HG02973 (cell line): ENCODE data around the gene THADA.
"Not testable (repeated sequence)": the region's sequence is repeated elsewhere in the genome, so short reads cannot be mapped to it uniquely, and the experiment has no call there.

Experiments
- ATAC-seq: cut with Tn5 transposase; IDR thresholded peaks from one replicate; pipeline ENCODE4 v1.9.1; 2021; ENCODE audit warnings: moderate library complexity; ENCODE audit not compliant: unreplicated experiment

The THADA gene

GRCh38 chr2:43307973-43308372 lies 287.9 kb downstream of the THADA start:
- no peak for ATAC-seq

- ATAC-seq, result no peak
Measured at GRCh38 chr2:43307046-43307445, 288.8 kb downstream of the THADA start.

GRCh38 chr2:43306197-43306596 lies 289.6 kb downstream of the THADA start:
- no peak for ATAC-seq

DNA sequence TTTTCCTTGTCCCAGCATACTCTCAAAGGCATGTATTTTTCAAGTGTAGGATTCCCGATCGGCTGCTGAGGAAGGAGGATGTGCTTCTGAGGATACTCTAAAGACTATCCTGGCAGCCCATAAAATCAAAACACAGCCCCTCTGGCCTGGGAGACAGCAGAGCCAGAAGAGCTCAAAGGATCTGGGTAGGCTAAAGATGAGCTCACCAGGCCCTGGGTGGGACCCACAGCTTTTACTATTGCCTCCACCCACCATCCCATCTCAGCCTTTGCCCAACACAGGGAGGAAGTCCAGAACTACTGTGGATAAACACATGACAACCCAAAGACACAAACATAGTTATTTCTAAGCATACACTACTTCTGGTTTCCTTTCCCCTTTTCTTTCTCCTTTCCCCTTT lies 290.3 kb downstream of the THADA start:
- ATAC-seq, result no peak

DNA sequence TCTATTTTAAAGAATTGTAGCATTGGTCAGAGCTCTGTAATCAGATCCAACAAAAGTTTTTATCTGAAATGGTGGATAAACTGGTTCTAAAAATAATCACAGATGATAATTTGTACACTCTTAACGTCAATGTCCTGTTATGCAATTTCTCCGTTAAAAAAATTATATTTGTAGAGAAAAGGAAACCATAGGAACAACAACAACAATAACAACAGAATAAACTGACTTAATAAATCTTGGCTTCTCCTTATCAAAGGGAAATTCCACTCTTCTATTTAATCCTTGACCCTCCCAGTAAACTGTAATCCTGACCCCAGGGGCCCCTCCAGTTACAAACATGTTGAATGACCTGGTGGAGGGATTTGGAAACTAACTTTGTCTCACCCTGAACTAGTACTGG lies 290.8 kb downstream of the THADA start:
- no peak for ATAC-seq

DNA sequence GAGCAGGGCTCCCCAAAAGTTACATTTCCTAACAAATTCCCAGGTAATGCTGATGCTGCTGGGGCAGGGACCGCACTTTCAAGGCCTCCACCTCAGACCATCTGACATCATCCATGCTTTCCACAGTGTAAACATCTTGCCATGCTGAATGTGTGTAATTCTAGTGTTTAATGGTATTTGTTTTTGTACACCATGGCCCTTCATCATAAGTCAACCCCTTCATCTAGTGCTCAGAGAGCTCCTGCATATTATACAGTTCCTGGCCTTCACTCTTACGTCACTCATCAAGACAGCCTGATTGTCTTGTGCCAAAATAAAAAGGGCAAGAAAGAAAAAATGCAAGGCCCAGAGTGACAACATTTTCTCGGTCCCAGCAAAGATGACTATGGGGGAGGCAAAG lies 291.9 kb downstream of the THADA start:
- no peak for ATAC-seq

- no peak for ATAC-seq
Measured at GRCh38 chr2:43302961-43303494, 292.8 kb downstream of the THADA start.

DNA sequence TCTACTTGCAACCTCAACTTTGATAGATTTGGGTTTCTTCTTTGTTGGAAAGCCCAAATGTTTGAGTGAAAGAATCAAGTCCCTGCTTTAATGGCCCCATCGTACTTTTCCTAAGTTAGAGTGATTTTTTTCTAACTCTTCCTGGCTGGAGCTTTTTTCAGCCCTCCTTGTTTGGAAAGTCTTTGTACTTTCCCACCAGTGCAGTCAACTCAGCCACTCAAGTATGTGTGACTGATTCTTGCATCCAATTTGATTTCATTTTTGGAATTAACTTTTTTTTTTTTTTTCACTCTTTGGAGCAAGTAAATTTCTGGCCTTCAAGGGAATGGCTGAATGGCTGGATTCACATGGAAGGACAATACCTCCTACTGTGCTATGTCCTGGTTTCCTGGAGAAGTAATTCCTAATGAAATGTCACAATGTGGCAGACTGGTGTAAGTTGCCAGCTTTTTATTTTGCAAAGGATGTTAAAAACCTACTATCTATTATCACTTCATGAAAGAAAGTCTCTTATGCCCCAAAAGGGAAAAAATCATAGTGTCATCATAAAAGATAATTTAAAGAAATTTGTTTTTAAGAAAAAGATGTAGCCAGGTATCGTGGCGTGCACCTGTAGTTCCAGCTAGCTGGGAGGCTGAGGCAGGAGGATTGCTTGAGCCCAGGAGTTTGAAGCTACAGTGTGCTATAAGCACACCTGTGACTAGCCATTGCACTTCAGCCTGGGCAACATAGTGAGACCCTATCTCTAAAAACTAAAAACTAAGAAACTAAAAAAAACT lies 293.5 kb downstream of the THADA start:
- no peak for ATAC-seq

- ATAC-seq, result no peak
Measured at GRCh38 chr2:43300781-43301583, 294.9 kb downstream of the THADA start.

DNA sequence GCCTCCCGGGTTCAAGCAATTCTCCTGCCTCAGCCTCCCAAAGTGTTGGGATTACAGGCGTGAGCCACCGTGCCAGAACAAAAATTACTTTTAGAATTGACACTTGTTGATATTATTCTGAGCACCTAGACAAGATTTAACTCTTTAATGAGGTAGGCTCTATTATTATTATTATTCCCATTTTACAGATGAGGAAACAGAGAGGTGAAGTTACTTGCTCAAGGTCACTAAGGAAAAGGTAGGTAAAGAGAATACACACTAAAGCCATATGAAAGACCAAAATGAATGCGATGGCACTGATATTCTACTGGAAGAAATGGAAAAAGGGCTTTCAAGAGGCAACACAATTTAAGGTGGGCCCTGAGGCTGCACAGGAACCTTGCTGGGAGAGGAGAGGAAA lies 295.6 kb downstream of the THADA start:
- ATAC-seq, result no peak

GRCh38 chr2:43298500-43298899 lies 297.3 kb downstream of the THADA start:
- ATAC-seq, result no peak

DNA sequence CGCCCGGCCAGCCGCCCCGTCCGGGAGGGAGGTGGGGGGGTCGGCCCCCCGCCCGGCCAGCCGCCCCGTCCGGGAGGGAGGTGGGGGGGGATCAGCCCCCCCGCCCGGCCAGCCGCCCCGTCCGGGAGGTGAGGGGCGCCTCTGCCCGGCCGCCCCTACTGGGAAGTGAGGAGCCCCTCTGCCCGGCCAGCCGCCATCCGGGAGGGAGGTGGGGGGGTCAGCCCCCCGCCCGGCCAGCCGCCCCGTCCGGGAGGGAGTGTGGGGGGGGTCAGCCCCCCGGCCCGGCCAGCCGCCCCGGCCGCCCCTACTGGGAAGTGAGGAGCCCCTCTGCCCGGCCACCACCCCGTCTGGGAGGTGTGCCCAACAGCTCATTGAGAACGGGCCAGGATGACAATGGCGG lies 298.1 kb downstream of the THADA start:
- not testable (repeated sequence) for ATAC-seq

DNA sequence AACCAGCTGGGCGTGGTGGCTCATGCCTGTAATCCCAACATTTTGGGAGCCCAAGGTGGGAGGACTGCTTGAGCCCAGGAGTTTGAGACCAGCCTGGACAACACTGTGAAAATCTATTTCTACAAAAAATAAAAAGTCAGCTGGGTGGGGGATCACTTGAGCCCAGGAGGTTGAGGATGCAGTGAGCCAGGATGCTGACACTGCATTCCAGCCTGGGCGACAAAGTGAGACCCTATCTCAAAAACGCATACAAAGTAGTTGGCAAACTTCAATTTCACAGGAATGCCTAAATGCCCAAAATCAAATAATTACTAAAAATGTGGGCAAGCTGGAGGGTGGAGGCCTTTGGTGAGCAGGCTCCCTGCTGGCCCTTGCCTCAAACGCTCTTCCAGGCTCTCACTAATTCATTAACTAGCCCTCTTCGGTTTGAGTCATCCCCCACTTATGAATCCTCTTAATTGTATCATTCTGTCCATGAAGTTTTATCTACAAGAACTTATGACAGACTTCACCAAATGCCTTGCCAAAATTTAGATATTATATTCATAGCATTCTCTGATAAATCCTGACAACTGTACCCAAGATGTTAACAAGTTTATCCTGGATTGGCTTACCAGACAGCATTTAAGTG lies 300.8 kb downstream of the THADA start:
- no peak for ATAC-seq

DNA sequence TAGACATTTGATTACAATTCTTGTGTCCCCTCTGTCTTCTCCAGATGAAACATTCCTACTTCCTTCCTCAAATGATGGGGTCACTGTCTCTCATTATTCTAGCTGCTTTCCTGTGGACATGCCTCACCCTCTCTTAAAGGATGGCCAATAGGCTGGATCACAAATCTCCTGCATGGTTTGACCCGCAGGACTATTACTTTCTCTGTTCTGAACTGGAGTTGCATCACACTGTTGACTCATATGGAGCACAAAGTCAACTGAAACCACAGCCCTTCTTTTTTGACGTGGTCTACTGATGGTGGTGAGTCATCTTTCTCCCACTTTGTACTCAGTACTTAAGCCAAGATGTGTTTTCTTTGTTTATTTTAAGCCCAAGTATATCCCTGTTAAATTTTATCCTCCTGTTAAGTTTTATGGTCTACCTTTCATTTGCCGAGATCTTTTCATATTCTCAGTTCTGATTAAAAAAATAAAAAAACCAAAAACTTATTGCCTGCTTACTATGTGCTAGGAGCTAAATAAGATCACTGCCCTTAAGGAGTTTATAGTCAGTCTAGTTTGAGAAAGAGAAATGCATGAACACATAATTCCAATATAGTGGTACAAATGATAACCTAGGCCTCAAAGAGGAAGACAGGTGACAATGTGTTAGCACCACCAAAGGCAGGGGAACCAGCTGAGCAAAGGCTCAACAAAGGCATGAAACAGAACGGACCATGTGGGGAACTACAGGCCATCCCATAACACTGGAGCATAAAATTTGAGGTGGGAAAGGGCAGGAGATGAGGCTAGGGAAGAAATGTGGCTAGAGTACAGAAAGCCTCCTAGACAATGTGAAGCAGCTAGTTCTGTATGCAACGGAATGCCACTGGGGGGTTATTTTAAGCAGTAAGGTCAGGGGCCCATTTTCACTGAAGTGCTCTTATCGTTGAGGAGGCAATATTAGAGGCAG lies 301.8 kb downstream of the THADA start:
- ATAC-seq, result peak; percentile 98

DNA sequence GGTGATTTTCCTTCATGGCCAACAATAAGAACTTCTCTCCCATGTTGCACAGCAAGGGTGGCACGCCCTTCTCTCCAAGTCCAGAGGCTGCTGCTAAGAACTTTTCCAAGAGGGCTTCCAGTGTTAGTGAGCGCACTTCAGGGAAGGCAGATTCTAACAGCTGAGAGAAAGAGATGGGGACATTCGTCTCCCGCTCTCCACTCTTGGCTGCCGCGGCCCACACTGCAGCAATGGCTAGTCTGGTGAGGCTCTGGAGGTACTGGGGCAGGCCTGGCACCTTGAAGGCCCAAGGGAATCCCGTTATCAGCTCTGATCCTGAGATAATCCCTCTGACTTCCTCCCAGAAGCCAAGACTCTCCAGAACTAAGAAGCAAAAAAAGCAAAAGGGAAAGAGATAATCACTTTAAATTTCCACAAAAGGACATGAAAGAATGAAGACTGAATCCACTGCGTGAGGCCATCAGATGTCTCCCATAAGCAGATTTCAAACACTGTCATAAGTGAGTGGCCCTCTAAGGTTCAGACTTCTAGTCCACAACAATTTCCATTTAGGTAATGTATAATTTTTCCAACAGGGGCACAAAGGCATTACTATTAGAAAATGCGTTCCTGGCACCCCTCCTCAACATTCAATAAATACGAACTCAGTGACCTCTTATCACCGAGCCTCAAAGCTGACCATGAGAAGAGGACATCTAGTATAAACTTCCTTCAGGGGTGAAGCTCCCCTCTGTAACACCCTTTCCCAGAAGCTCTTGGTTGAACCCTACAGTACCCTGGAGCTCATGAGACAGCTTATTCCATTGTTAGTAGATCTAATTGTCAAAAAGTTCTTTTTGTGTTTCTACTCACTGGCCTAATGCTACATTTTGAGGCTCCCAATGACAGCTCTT lies 302.7 kb downstream of the THADA start:
- ATAC-seq, result no peak

DNA sequence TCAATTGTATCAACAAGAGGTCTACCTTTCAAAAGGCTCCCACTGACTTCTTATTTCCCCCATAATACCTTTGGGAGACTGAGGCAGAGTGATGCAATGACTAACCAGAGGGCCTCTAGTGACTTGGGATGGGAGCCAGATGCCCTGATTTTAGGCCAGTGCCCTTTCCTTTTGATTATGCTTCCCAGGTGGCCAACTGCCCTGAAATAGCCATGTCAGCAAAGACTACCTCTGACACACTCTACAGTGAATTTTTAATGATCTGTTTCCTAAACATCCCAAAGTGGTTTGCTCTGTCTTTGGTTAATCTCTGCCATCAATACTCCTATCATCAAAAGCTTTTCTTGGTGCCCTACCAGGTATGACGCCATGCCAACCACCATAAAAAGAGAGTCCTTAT lies 303.5 kb downstream of the THADA start:
- ATAC-seq, result no peak

DNA sequence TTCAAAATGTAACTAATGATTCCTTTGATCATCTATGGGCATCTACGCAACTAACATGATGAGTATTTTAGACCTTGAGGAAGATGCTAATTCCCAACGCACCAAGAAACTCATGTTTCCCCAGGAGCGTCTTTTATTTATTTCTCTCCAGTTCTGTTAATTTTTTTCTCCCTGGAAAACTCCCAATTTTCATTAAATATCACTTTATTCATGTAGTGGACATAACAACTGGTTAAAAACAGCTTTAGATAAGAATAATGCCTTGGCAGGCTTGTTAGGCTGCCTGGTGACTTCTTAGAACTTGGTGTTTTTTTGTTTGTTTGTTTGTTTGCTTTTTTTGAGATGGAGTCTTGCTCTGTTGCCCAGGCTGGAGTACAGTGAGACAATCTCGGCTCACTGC lies 306.5 kb downstream of the THADA start:
- no peak for ATAC-seq

- ATAC-seq, result no peak
Measured at GRCh38 chr2:43288417-43289305, 307.2 kb downstream of the THADA start.
